Iris pigment epithelial cell (primary cell): Measurements from ENCODE around the gene SCARF2.
A peak's percentile ranks its signal among the peaks of the same experiment; 100 is the strongest.
"Not testable (repeated sequence)": the region's sequence is repeated elsewhere in the genome, so short reads cannot be mapped to it uniquely, and the experiment has no call there.

Source experiments
- DNase-seq: peaks from one replicate; pipeline ENCODE4 v3.0.0-alpha.2; 2011; ENCODE audit warnings: low read depth

The SCARF2 gene

GRCh38 chr22:20437613-20438426, at the start of gene SCARF2:
Gene SCARF2, minus strand, starts transcription at chr22:20437825. Its CDS starts 71 bp downstream, at chr22:20437754.
- DNase-seq = peak; percentile 61

- DNase-seq = no peak
Observed at GRCh38 chr22:20486229-20486628, 48.6 kb upstream of the SCARF2 start.

GRCh38 chr22:20484948-20485683, 47.5 kb upstream of the SCARF2 start:
- no peak for DNase-seq

- no peak for DNase-seq
Observed at GRCh38 chr22:20483771-20484170, 46.1 kb upstream of the SCARF2 start.

- DNase-seq = not testable (repeated sequence)
Observed at GRCh38 chr22:20483143-20483506, 45.5 kb upstream of the SCARF2 start.

- DNase-seq = peak; percentile 60
Observed at GRCh38 chr22:20479612-20480196, 42.1 kb upstream of the SCARF2 start.

- DNase-seq = not testable (repeated sequence)
Observed at GRCh38 chr22:20478059-20478458, 40.4 kb upstream of the SCARF2 start.

- DNase-seq = not testable (repeated sequence)
Observed at GRCh38 chr22:20475569-20475968, 37.9 kb upstream of the SCARF2 start.

GRCh38 chr22:20475115-20475436, 37.5 kb upstream of the SCARF2 start:
- no peak for DNase-seq

- DNase-seq = no peak
Observed at GRCh38 chr22:20472629-20473442, 35.2 kb upstream of the SCARF2 start.

- DNase-seq = no peak
Observed at GRCh38 chr22:20471126-20471833, 33.7 kb upstream of the SCARF2 start.

GRCh38 chr22:20470525-20470924, 32.9 kb upstream of the SCARF2 start:
- DNase-seq = not testable (repeated sequence)

- no peak for DNase-seq
Observed at GRCh38 chr22:20469110-20469868, 31.7 kb upstream of the SCARF2 start.

- no peak for DNase-seq
Observed at GRCh38 chr22:20466659-20467379, 29.2 kb upstream of the SCARF2 start.

GRCh38 chr22:20465759-20466077, 28.1 kb upstream of the SCARF2 start:
- no peak for DNase-seq

GRCh38 chr22:20464912-20465758, 27.5 kb upstream of the SCARF2 start:
- DNase-seq = no peak

GRCh38 chr22:20464096-20464614, 26.5 kb upstream of the SCARF2 start:
- no peak for DNase-seq

GRCh38 chr22:20463324-20464095, 25.9 kb upstream of the SCARF2 start:
- DNase-seq = no peak
